ENCODE measurements around the gene DBNL.

Gene DBNL

GRCh38 chr7:44080118-44080517 is 35.6 kb downstream of the DBNL start:
- DNase-seq: no peak

DNA sequence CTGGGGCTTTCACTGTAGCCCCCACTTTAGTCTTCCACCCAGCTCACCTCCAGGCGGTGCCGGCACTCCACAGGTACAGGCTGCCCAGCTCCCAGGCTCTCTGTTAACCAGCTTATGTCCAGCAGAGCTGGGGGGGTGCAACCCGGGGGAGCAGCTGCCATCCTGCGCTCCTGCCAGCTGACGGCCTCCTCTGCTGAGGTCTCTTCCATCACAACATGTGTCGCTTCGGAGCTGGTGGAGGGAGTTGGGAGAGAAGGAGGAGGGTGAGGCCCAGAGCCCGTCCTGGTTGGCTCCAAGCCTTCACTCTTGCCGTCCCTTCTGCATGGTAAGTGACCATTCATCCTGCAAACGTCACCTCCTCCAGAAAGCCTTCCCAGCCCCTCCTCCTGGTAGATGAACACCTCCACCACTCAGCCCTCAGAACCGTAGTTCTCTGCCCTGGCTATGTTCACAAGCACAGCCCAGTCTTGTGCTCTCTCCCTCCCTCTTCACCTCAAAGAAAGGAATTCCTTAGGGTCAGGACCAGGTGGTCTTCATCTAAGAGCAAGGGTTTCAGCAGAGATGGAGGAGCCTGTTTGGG is 36.3 kb downstream of the DBNL start:
- DNase-seq: no peak

DNA sequence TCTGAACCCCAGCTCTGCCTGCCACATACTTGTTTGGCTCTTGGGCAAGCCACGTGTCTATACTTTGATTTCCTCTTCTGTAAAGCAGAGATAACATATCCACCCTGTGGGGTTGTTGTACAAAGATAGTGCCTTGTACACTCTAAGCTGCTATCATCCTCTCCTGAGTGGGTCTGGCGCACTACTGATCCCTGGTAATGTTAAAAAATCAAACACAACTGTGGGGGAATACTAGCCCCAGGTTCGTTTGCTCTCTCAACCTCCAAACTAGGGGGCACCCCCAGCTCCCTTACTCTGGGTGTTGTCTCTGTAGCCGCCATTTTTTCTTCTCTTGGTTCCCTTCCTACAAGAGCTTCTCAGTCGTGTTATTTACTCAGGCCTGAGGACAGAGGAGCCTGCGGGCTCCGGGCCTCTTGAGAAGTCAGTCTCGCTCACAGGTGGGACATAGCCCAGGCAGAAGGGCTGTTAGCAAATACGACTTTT is 36.8 kb downstream of the DBNL start:
- DNase-seq: no peak

DNA sequence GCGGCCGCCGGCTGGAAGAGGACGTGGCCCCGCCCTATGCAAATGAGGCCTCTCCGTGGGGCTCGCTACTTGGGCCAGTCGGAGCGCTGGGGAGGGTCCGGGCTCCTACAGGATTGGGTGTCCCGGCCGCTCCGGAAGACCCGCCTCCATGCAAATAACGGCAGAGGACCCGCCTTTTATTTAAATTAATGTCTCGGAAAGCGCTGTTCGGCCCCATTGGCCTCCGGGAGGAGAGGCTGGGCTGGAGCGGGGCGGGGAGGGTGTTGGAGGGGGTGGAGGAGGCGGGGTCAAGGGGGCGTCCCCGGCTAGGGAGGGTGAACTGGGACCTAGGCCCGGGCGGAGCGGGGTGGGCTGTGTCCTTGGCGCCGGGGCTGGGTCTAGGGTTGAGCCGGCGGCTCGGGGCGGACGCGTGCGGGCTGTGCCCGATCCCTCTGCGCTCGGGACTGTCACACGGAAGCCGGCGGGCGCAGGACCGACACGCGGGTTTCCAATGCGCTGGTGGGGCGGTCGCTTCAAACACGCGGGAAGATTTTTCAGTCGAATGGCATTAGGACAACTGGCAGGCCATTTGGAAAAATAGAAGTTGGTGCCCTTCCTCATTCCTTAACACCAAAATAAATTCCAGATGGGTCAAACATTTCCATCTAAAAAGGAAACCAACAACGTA is 38.2 kb downstream of the DBNL start:
- peak; percentile 99 for DNase-seq

DNA sequence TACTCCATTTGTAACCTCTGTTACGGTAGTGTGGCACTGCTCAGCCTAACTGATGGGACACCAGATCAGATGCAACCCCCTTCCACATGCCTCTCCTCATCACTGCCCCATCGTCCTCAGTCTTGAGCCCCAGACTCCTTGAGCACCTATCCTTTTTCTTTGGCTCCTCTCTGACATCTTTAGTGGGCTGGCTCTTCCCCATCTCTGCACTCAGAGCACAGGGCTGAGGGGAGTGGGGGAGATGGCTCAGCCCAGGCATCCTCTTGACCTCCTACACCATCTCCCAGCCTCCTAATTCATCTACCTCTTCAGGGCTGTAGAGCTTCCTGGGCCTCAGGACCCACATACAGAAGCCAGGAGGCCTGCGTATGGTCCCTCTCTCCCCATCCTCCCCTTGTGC is 39.3 kb downstream of the DBNL start:
- DNase-seq: no peak

DNA sequence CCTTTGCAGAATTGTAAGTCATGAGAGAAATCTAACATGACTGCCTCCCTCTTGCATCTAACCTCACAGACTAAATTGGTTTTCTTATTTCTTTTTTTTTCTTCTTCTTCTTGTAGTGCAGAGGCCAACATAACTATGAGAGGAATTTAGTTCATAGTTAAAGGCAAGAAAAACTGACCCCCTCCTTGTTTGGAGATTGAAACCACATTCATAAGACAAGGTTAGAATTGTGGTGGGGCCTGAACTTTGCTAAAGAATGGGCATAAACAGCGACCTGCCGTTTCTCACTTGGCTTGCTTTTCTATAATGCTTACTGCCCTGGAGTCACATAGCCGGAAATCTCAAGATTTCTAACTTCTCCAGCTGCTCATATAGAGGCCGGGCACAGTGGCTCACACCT is 40.2 kb downstream of the DBNL start:
- DNase-seq: no peak

GRCh38 chr7:44085546-44085945 is 41.0 kb downstream of the DBNL start:
- DNase-seq: no peak

- DNase-seq: no peak
Measured at GRCh38 chr7:44086627-44087026, 42.1 kb downstream of the DBNL start.

DNA sequence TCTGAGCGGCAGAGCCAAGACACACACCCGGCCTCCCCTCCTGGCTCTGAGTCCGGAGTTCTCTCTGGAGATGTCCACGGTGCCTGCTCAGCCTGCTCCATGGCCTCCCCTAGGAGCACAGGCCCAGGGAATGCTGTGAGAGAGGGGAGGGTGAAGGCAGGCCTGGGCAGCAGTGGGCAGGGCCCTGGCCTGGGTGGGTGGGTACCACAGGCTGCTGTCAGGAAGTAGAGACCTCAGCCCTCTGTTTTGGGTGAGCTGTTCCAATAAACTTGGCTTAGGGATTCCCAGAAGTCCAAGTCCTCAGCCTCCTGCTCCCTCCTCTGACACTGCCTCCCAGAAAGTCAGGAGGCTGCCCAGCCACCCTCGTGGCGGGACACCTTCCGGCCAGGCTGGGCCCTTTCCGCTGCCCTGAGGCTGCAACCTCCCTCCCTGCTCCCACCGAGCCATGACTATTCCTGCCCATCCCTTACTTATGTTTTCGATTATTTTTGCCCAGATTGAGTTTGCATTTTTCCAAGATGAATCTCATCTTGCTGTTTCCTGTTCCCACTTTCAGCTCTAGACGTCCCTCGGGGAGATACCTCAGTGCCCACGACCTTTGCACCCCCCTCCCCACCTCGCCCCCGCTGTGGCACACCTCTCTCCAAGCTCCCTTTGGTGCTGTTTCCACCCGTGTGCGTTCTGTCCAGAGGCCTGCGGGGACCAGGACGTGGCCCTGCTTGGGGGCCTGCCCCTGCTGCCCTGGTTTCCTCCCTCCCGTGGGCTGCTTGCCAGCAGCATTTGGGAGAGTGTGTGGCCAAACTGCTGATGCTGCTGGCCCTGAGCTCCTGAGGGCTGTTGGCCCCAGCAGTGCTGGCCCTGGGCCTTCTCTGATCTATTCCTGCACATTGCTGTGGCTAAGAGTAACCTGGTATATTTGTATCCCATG is 43.7 kb downstream of the DBNL start:
- DNase-seq: no peak

GRCh38 chr7:44093102-44093641 is 48.7 kb downstream of the DBNL start:
- no peak for DNase-seq

DNA sequence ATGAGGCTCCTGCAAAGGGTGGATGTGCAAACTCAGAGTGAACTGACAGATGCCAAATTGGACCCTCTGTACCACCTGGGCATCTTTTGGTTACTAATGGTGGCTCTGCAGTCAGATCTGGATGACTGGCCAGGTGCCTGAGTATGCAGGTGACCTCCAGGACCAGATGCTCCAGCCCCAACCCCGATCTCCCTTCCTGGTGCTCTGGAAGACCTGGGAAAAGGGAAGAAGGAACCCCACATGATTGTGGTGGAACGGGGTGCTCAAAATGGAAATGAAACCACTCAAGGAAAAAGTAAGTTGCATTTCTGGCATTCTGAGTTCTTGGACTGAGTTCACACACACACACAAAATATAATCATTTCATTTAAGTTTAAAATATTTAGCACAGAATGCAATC is 49.9 kb downstream of the DBNL start:
- DNase-seq: no peak

GRCh38 chr7:44094883-44095592 is 50.5 kb downstream of the DBNL start:
- DNase-seq: no peak

GRCh38 chr7:44095781-44096180 is 51.3 kb downstream of the DBNL start:
- DNase-seq: no peak

GRCh38 chr7:44096326-44096881 is 51.9 kb downstream of the DBNL start:
- DNase-seq: no peak

- DNase-seq: no peak
Measured at GRCh38 chr7:44097064-44097932, 52.8 kb downstream of the DBNL start.

- DNase-seq: no peak
Measured at GRCh38 chr7:44098092-44099068, 53.9 kb downstream of the DBNL start.

GRCh38 chr7:44099669-44100068 is 55.2 kb downstream of the DBNL start:
- no peak for DNase-seq

- DNase-seq: no peak
Measured at GRCh38 chr7:44100458-44101302, 56.2 kb downstream of the DBNL start.

GRCh38 chr7:44101303-44101965 is 56.9 kb downstream of the DBNL start:
- no peak for DNase-seq

Data from NCI-H146 (cell line).